Inferior parietal cortex (tissue), 1 donor: Measurements from ENCODE around the gene PPP2R2C.

Experiments
- DNase-seq: peaks from one replicate; pipeline ENCODE4 v3.0.0-alpha.2; 2016; ENCODE audit errors: extremely low spot score

The PPP2R2C gene

DNA sequence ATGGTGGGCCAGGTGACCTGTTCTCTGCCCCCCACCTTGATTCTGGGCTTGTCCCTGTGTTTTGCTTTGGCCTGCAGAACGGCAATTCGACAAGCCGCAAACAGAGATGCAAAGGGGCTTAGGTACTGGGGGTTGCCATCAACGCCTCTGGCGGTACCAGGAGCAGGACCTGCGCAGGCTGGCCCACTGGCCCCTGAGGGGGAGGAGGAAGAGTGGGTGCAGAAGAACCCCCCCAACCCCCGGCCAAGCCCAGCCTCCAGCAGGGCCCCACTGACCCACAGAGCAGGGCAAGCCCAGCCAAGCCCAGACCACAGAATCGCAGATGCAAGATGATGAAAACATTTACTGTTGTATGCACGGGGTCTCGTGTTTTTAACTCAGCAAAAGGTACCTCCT lies 89.4 kb downstream of the PPP2R2C start:
- no peak for DNase-seq

DNA sequence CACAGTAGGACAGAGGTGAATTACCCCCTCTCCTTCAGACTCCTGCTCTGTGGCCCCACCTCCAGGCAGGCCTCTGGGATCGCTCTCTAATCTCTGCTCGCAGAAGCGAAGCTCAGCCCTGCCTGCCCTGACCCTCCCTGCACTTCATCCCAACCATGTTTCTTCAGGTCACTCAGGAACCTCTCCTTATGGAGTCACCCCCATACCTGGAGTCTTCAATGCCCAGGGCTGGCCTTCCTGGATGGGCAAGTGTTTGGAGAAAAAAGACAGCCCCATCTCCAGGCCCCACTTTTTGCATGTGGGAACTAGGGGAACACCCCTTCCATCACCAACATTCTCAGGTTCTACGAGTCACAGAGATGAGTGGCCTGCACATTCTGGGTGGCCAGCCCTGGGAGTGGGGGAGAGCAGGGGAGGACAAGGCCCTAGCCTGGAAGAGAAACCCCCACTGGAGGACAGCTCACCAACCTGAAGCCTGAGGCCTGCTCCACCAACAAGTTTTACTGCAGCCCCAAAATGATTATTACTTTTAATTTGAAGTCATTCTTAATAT lies 90.8 kb downstream of the PPP2R2C start:
- no peak for DNase-seq

DNA sequence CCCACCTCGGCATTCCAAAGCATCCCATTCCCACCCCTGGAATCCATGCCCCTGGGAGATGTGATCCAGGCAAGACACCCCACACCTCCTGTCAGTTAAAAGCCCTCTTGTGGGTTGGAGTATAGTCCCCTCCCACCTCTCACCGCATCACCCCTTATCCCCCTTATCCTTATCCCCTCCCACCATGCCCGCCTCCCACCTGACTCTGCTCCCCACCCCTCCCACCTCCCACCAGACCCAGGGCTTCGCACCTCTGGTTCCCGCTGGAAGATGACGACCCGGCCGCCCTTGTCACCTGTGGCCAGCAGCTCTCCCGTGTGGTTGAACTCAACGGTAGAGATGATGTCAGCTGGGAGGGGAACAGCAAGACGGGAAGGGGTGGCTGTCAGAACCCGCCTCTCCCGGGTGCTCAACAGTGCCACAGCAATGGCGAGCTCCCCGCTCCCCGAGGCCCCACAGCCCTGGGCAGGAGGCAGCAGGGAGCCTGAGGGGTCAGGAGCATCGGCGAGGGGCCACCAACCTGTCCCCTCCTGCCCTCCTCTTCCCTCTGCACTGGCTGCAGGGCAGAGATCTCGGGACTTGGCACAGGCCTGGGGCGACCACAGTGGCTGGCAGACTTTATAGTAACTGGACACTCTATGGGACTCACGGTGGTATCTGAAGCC lies 91.5 kb downstream of the PPP2R2C start:
- no peak for DNase-seq

DNA sequence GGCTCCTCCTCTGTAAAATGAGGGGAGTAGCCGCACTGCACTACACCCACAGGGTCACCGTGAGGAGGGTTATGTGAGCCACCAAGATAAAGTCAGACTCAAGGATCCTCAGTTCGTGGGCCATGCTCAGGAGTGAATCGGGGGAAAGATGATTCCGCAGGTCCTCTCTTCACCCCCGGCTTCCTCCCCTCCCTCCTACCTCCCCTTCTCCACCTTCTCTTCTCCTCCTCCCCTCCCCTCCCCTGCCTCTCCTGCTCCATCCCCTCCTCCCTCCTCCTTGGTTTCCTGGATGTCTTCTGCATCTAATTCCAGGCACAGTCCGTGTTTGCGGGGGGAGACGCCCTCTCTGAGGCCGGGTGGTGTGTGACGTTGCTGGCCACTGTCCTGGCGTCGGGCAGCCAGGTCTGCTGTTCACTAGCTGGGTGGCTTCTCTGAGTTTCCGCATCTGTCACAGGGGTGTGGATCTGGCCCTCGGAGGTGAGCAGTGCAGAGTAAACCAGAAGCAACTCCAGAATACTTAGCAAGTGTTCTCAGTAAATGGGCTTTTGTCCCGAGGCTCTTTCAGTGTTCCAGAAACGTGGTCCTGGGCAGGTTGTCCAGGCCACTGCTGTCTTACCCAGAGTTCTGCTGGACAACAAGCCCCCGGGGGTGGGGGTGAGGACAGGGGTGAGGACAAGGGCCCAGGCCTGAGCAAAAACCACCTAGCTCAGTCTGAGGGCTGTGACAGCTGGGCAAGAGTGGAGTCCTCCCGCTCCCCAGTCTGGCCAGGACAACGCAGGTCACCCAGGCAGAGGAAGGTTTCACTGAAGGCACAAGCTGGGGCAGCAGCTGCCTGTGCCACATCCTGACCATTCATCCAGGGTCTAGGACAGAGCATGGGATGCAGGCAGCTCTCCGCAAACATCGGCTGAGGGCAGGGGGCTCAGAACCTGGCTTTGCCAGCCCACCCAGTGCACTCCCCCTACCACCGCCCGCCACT lies 92.4 kb downstream of the PPP2R2C start:
- DNase-seq: no peak

DNA sequence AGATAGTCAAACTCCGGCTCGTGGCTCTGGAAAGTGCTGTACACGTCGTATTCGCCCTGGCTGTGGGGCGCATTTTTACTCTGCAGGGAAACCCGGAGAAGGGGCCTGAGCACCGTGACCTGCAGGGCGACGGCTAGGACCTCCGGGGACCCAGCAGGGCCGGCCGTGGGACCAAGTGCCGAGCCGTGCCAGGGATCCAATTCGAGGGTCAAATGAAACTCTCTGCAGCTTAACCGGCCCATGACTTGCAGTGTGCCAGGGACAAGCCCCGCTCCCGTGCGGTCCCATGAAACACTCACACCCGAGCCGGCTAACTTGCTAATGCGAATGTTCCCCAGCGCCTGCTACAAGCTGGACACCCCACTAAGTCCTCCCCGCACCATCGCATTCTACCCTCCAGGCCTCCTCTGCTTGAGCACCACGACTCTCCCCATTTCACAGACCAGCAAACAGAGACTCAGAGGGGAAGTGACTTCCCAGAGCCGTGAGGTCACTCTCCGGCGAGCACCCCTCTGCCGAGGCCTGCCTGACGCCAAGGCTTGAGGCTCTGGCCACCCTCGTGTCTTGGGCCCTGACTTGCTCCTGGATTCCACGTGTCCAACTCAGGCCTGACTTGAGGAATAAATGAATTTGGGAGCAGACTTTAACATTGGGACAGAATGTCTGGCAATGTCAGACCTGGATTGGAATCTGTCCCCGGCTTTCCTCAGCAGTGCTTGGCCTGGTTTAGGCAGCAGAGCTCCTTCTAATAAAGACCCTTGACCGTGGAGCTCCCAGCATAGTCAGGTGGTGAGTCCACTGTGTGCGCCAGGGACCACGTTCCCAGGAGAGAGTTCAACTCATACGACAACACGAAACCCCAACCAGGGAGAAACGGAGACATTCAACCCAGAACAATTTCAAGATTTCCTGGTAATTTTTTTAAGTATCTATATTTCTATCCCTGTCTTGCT lies 93.6 kb downstream of the PPP2R2C start:
- DNase-seq: no peak

DNA sequence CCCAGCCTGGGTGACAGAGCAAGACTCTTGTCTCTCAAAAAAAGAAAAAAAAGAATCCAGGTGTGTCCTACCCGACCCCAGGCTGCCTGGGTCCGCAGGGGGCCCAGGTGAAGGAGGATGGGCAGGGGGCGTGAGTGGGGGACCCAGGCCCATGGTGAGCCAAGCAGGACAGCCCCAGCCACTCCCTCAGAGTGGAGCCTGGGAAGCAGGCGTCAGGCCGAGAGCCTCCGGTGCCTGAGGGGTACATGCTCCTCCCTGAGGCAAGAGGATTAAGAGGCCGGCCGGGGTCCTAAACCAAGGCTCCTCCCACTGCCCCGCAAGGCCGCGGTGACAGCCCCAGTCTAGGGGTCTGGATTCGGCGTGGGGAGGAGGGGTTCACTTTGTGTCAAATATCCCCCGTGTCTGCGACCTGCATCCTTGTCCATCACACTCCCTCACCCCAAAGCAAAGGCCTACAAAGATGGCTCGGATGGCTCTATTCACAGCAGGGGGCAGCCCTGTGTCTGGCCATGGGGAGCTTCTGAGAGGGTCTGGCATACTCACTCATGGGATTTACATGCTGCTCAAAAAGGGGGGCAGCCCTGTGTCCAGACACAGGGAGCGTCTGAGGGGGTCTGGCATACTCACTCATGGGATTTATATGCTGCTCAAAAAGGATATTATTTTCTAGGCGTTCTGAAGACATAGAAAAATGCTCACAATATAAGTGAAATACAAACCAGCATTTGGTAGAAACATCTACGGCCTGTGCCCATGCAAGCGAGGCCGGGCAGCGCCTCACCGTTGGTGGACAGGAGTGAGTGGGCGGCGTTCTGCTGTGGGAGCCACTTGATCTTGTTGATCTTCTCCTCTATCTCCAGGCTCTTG lies 94.6 kb downstream of the PPP2R2C start:
- no peak for DNase-seq

DNA sequence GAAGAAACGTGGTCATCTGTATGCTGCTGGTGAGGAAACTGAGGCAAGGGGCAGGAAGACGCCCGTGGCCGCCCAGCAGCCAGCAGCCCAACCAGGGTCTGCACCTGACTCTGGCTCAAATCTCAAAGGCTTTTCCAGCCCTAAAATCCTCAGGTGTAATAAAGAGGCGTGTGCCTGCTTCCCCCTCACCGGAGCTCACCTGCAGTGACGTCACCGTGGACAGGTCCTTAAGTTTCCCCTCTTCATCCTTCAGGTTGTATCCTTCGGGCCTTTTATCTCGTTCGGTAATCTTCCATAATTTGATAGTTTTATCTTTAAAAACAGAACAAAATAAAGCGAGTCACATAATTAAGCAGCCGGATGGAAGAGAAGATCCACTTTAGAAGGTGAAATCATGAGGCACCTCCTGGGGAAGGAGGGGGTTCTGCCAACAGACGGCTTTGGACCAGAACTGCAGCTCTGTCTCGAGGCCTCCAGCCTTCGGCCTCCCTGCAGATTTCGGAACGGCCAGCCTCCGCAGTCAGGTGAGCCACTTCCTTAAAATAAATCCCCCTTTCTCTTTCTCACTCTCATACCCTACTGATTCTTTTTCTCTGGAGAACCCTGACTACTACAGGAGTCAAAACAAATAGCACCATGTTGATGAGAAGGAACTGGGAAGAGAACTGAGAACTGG lies 96.7 kb downstream of the PPP2R2C start:
- DNase-seq: no peak

DNA sequence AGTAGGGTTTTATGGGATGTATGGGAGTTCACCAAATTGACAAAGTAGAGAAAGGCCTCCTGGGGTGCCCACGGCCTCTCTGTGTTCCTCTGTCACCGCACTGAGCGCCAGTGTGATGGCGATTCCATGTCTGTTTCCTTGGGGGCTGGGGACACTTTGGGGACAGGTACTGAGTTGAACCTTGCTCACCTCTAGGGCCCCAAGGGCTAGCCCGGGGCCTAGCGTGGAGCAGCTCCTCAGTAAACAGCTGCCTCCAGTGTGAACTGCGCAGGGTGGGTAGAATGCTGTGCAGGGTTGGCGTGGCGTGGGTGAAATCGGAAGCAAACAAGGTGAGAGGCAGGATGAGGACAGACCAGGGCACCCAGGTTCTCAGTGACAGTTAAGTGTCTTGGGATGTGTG lies 97.8 kb downstream of the PPP2R2C start:
- no peak for DNase-seq

DNA sequence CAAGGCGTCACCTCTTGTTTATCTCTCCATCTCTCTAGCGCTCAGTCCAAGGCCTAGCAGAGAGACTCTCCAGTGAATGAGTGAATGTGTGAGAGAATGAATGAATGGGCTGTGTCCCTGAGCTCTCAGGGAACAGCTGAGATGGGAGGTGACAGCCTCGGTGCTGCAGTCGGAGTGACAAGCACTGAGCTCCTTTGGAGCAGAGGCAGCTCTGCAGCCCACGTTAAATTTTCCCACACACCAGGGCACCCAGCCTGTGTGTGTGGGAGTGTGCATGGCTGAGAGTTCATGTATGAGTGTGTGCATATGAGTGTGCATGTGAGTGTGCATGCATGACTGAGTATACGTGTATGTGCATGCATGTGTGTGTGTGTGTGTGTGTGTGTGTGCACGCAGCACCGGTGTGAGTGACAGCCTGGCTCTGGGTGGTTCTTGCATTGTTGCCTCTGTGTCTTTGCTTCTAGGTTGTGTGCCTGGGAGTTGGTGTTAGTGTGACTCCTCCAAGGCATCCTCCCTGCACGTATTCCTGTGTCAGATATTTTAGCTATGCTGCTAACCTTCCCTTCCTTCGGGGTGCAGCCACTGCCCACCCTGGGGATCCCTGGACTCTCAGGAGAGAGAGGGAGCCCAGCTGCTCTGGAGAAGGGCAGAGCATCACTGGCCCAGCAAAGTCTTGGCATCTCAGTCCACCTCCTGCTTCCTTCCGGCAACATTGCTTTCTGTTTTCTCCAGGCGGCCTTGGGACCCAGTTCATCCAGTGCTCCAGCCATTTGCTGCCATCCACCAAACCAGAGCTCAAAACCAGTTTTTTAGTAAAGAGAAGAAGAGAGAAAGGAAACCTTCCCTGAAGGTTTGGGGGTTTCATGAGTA lies 98.6 kb downstream of the PPP2R2C start:
- DNase-seq: no peak

DNA sequence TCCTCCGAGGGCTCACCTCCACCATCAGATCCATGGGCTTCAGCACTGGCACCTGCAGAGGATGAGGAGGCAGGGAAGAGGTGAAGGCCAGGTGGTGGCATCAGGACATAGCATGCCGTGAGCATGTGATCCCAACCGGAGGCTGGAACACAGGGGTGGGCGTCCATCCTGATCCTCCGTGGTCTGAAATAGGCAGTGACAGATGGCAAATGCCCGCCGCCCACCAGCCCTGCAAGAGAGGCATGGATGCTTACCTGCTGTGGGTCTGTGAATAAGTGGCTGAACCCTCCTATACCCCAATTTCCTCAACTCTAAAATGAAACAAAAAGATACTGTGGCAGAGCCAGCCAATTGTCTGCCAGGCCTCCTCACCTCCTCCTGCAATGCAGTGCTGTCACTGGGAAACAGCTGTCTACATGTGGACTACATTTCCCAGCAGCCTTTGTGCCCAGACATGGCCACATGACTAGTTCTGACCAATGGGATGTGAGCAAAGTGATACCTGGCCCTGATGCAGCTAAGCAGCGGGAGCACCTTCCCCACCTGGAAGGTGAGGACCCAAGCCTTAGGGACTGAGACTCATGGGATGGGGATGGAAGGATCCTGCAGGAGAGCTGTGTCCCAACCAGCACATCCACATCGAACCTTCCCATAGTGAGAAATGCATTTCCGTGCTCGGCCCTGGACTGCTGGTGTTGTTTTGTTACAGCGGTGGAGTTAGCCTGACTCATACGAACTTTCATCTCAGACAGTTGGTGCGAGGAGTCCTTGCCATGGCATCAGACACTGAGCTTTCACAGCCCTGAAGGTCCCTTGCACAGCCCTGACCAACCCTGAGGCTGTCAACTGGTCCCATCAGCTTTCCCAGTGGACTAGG lies 99.5 kb downstream of the PPP2R2C start:
- DNase-seq: peak; percentile 59

DNA sequence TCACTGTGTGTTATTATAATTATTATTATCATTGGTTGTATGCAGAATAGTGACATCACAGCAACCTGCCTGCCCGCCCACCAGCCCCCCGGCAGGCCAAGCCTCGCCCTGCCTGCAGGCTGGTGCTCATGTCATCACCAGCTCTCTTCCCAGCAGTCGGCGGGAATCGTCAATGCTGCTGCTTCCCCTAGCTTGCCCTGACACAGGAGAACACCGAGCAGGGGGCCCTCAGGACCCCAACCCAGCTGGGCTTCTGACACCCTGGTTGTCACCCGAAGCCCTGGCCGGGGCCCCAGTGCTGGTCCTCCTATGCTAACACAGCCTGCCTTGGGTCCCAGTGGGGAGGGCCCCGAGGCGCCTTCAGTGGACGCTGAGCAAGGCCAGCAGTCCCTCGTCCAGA lies 100.6 kb downstream of the PPP2R2C start:
- DNase-seq: no peak

DNA sequence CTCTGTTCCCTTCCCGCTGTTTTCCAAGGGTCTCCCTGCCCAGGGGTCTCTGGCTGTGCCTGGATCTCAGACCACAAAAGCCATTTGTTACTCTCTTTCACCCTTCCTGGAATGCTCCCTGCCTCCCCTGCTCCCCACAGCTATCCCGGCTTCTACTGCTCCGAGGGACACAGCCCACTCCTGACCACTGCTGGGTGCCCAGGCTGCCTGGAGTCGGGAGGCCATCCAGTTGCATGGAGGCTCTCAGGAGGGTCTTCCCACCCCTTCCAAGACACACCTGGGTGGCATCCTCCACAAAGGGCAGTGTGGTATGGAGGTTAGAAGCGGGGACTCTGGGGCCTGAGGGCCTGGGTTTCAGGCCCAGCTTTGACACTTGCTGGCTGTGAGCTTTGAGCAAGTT lies 101.1 kb downstream of the PPP2R2C start:
- DNase-seq: no peak

DNA sequence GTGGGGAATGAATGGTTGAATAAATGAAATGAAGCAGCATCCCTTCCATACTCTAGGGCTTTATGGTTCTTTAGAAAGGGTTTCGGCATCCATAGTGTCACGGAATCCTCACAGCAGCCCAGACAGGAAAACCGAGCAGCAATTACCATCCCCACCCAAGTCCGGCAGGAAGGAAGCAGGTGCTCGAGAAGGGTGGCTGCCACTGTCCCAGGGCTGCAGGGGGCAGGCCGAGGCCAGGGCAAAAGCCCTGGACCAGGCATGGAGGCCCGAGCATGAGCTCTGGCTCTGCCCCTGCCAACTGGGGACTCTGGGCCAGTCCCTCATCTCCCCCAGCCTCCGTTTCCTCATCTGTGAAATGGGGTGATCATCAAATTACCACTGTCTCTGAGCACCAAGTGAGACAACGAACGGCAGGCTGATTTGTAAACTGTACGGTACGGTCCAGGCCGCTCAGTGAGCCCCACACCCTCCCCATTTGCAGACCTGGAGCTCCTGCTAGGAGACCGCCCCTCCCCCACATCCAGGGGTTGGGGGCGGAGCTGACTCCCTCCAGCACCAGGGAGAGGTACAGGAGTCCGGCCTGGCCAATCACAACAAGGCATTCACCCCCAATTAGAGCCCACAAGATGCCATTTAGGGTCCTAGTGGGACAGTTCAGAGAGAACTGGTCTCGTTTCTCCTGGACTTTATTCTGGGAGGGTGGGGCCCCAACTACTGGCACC lies 102.3 kb downstream of the PPP2R2C start:
- no peak for DNase-seq

DNA sequence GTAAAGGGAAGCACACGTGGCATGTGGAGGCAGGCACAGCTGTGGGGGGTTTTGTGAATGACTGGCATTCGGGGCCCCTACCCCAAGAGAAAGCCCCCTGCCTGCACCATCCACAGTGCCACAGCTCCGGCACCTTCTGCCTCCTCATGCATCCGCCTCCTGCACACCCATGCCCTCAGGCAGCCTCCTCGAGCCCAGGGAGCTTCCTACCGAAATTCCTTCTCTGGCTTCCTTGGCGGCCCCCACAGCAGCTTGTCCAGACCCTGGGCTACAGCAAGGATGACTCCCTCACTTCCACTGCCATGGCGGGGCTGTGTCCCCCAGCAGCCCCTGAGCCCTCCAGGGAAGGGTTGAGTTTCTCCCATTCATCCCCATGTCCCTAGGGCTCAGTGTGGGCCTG lies 102.9 kb downstream of the PPP2R2C start:
- no peak for DNase-seq

DNA sequence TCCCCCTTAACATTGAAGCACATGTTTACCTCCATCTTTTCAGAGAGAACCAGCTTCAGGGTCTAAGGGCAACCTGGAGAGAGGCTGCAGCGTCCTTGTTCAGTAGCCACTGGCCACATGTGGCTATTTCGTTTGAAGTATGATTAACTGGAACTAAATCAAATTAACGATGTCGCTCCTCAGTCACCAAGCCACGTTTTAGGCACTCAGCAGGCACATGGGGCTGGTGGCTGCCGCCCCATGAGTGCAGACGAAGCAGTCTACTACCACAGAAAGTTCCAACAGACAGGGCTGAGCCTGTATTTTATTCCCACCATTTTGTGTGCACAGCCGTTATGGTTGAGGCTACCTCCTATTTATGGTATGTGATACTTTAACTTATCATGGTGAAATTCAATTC lies 103.4 kb downstream of the PPP2R2C start:
- no peak for DNase-seq

DNA sequence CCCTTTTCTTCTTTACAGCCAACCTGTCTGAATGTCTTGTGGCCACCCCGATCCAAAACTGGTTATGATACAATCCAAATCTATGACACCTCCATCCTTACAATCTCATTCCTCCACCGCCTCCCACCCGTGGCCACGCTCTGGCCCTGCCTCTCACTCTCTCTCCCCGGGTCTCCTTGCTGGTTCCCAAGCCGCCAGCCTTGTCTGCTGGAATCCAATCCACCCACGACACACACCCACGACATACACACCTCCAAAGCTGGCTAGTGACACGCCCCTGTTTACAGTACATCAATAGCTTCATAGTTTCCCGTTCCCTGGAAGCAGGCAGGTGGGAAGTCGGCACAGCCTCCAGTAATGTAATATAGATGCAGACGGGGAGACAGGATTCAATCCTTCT lies 103.8 kb downstream of the PPP2R2C start:
- DNase-seq: no peak

DNA sequence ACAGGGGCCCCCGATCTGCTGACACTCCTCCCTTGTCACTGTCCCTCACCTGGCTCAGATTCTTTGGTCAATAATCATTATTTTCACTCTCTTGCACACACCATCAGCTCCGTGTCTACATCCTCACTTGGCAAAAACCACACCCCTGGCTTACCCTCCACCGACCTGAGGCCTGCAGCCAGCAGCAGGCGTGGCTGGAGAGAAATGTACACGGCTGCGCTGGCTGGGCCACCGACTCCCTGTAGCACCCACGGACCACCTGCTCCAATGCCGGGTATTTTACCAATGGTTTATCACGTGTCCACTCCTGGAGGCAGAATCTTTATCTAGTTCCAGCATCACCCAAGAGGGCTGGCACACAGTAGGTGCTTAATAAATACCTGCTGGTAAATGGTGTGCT lies 104.3 kb downstream of the PPP2R2C start:
- no peak for DNase-seq
